Prostate gland (tissue), 2 donors: Measurements from ENCODE around the gene COG4. TPM values are rescaled to one million over a fixed set of nuclear protein-coding genes. Genes with fewer than 3 reads are reported as not detected.
A peak's percentile ranks its signal among the peaks of the same experiment; 100 is the strongest.

ENCODE experiments used
- DNase-seq: peaks from one replicate; pipeline ENCODE4 v3.0.0-alpha.2; 2019; ENCODE audit warnings: low spot score
- H3K27ac ChIP-seq, 2 donors: fragments of 200-600 bp; sonication (generic); 2 replicates each; pipeline ENCODE4 v1.5.1; 2017 to 2019
- H3K27me3 ChIP-seq: fragments of 200-600 bp; sonication (generic); replicated peaks from 2 replicates; pipeline ENCODE4 v1.5.1; 2019; ENCODE audit not compliant: insufficient read depth
- H3K36me3 ChIP-seq, 2 donors: fragments of 200-600 bp; sonication (generic); 1 replicate in 1 of 2; 2 replicates in 1 of 2; pipeline versions ENCODE4 v1.5.1 to v1.8.1; 2017 to 2019
- H3K4me1 ChIP-seq: fragments of 200-600 bp; sonication (generic); replicated peaks from 2 replicates; pipeline ENCODE4 v1.5.1; 2019
- H3K4me3 ChIP-seq, 2 donors: fragments of 200-600 bp; sonication (generic); 2 replicates each; pipeline ENCODE4 v1.5.1; 2017 to 2019
- H3K9me3 ChIP-seq: fragments of 200-600 bp; sonication (generic); 2 replicates; pipeline ENCODE4 v1.5.1; 2017
- POLR2A ChIP-seq: fragments of 450-650 bp; IDR thresholded peaks from one replicate; pipeline ENCODE4 v1.6.1; 2016; ENCODE audit warnings: antibody characterized with exemption, mild to moderate bottlenecking
- POLR2AphosphoS5 ChIP-seq: sonication (generic); formaldehyde crosslinking; IDR thresholded peaks from one replicate; pipeline ENCODE4 v1.6.1; 2017; ENCODE audit warnings: antibody characterized with exemption
- WGBS: methylation state at CpG from one replicate; pipeline ENCODE4 v1.1.5; 2018; 5-methylcytosine and 5-hydroxymethylcytosine counted together
- intact Hi-C: fragments of 100-400 bp; cut with DNase I; formaldehyde crosslinking; loops from one replicate; pipeline ENCODE4 v1.14.2; 2022
- total RNA-seq, 2 donors: library from RNA; depleted of rRNA; stranded (reverse); fragments of >200 nt; gene quantifications; one replicate each; pipeline ENCODE4 v1.1.0, GENCODE V29; 2016
- TF ChIP-seq, protein P1 (sequence below), 4 experiments: fragments of 200-600 bp in 2 of 4; fragments of 450-650 bp in 2 of 4; sonication (generic) in 2 of 4; IDR thresholded peaks; 1 replicate in 3 of 4; 2 replicates in 1 of 4; pipeline ENCODE4 v1.5.1; 2016 to 2019; ENCODE audit warnings: antibody characterized with exemption in 4 of 4, mild to moderate bottlenecking in 2 of 4, moderate library complexity in 2 of 4

Gene COG4
- total RNA-seq = 10 to 100 TPM; 34.6 to 62.0 TPM

DNA sequence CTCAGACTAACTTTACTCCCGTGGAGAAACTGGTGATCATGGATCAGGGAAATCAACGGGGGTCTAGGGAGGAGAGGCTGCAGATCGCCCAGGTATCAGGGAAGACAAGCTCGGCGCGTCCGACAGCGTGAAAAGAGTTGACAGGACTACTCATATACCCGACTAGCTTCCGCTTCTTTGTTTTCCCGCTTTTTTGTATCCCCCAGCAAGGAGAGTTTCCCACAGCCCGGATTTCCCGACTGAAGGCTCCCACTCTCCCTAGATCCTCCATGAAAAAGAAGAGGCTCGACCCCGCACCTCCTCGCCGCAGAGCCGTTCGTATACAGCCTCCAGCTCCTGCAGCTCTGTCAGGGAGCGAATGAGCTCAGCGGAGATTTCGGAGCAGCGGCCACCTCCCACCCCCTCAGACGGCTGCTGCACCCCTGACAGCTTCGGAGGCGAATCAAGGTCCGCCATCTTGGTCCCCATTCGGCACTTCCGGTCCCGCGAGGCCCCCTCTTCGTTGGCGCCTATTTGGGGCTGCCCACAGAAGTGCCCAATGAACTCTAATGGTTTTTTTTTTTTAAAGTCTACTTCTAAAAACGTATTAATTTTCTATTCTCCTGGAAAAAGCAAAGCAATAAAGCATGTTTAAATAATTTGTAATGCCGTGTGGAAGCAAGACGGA lies at the start of gene COG4:
COG4 (minus strand) TSS at position 479 of the 667 bp plus-strand sequence; CDS start at position 468, 11 bp downstream.
- Histone ChIP-seq H3K27ac (peak within 1 kb of the TSS; percentile 86 to 89), H3K4me1 (peaks cover 8% of the 10 kb centered on the region), H3K27me3 (no peaks in the 10 kb centered on the region), H3K9me3 (no peaks in the 10 kb centered on the region), H3K36me3 (peaks cover 0 to 1% of the 10 kb centered on the region in 2 donors), H3K4me3 (peak within 1 kb of the TSS; percentile 63)
- 0% methylated on average over 36 of the region's 36 CpGs for WGBS
- TF ChIP-seq POLR2AphosphoS5 = peak; percentile 77
- peak; percentile 49 for TF ChIP-seq POLR2A
- TF ChIP-seq, protein P1, sequence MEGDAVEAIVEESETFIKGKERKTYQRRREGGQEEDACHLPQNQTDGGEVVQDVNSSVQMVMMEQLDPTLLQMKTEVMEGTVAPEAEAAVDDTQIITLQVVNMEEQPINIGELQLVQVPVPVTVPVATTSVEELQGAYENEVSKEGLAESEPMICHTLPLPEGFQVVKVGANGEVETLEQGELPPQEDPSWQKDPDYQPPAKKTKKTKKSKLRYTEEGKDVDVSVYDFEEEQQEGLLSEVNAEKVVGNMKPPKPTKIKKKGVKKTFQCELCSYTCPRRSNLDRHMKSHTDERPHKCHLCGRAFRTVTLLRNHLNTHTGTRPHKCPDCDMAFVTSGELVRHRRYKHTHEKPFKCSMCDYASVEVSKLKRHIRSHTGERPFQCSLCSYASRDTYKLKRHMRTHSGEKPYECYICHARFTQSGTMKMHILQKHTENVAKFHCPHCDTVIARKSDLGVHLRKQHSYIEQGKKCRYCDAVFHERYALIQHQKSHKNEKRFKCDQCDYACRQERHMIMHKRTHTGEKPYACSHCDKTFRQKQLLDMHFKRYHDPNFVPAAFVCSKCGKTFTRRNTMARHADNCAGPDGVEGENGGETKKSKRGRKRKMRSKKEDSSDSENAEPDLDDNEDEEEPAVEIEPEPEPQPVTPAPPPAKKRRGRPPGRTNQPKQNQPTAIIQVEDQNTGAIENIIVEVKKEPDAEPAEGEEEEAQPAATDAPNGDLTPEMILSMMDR (IDR thresholded peaks at IDR 0.05) = peak in 1 of 4 experiments; percentile 2
- peak; percentile 77 for DNase-seq
- intact Hi-C loops = loop anchor here (5.0 kb wide), 1 partner anchor 151 kb away; no protein-coding TSS in a partner anchor

DNA sequence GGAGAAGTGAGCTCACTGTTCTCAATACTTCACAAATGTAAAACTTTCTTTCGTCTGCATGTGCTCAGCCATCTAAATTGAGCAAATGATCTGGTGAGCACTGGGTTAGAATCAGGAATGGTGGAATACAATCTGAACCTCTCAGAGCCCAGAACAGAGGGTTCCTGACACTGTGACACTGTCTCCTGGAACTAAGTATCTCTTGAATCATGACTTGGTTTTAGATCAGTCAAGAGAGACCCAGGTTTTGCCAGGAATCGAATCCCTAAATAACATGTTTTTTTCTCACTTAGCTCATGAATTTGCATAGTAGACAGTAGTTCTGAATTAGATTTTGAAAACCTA lies 49.5 kb upstream of the COG4 start:
- 71% methylated on average over 2 of the region's 2 CpGs for WGBS
- Histone ChIP-seq H3K4me1 (no peaks in the 10 kb centered on the region), H3K27ac (peak overlapping the region in 1 of 2 donors; percentile 10), H3K36me3 (peaks cover 30 to 44% of the 10 kb centered on the region in 2 donors), H3K27me3 (no peaks in the 10 kb centered on the region), H3K9me3 (no peaks in the 10 kb centered on the region), H3K4me3 (no peak overlapping the region)
- no peak for TF ChIP-seq POLR2A
- TF ChIP-seq, protein P1 (IDR thresholded peaks at IDR 0.05) = no peak
- intact Hi-C loops = no loop called here
- DNase-seq = no peak

DNA sequence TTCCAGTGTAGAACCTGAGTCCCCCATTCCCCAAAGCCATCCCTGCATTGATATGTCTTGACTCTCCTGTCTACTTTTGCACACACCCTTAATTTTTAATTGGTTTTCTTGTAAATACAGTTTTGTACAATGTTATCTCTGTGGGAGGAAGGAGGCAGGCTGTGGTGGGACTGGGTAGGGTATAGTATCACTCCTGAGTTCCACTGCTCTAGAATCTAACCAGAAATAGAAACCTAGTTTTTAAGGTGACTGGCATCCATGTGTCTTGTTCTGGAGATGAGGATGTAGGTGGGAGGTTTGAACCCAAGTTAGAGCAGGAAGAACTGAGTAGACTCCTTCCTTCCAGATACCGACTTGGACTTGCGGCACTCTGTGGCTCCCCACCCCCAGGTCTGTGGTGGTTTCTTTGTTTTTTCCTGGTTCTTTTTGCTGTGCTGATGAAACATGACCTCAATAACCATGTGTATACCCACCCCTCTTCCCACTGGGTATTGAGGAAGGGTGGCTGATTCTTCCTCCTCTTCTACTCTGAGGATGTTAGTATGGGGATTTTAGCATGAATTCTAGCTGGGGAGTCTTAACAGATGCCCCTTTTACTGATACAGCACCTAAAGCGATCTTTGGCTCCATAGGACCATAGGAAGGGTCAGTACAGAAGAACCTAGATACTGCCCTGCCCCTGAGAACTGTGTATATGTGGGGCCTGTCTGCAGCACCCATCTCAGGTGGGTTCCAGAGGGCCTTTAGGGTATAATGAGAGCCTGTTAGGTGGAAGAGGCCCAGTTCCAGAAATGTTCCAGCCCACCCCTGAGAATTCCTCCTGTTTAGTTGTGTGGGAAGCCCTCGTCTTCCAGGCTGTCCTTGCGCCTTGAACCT lies 48.9 kb upstream of the COG4 start:
- Histone ChIP-seq H3K27me3 (no peaks in the 10 kb centered on the region), H3K4me1 (no peaks in the 10 kb centered on the region), H3K9me3 (no peaks in the 10 kb centered on the region), H3K36me3 (peaks cover 36 to 45% of the 10 kb centered on the region in 2 donors), H3K27ac (peak overlapping the region in 1 of 2 donors; percentile 10), H3K4me3 (no peak overlapping the region)
- intact Hi-C loops = no loop called here
- 81% methylated on average over 5 of the region's 5 CpGs for WGBS
- TF ChIP-seq POLR2A (no peak), POLR2AphosphoS5 (no peak)
- TF ChIP-seq, protein P1 (IDR thresholded peaks at IDR 0.05) = no peak
- DNase-seq = no peak

DNA sequence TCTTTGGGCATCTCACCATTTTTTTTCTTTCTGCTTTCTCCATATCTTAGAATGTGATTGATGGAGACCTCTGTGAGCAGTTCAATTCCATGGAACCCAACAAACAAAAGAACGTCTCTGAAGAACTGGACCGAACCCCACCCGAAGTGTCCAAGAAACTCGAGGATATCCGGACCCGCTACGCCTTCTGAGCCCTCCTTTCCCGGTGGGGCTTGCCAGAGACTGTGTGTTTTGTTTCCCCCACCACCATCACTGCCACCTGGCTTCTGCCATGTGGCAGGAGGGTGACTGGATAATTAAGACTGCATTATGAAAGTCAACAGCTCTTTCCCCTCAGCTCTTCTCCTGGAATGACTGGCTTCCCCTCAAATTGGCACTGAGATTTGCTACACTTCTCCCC lies 48.3 kb upstream of the COG4 start:
- Histone ChIP-seq H3K36me3 (peaks cover 40 to 51% of the 10 kb centered on the region in 2 donors), H3K4me1 (no peaks in the 10 kb centered on the region), H3K27ac (no peak overlapping the region), H3K4me3 (no peak overlapping the region), H3K9me3 (no peaks in the 10 kb centered on the region), H3K27me3 (no peaks in the 10 kb centered on the region)
- intact Hi-C loops = no loop called here
- WGBS = 90% methylated on average over 8 of the region's 8 CpGs
- no peak for DNase-seq
- TF ChIP-seq POLR2A = no peak
- TF ChIP-seq POLR2AphosphoS5 = no peak
- TF ChIP-seq, protein P1 (IDR thresholded peaks at IDR 0.05) = no peak
